Liver (tissue), 9 donors: ENCODE data around the gene RPS6KA5. TPM values are rescaled to one million over a fixed set of nuclear protein-coding genes. Genes with fewer than 3 reads are reported as not detected.

Experiments used
- DNase-seq: peaks from one replicate; pipeline ENCODE4 v3.0.0-alpha.2; 2017; ENCODE audit warnings: low spot score
- H3K27ac ChIP-seq, 2 donors: one replicate each; pipeline ENCODE4 v1.7.0; 2013; ENCODE audit warnings: inconsistent platforms in 2 of 2, low read length in 2 of 2, control low read depth in 1 of 2, low read depth in 1 of 2, mild to moderate bottlenecking in 1 of 2
- H3K27me3 ChIP-seq, 4 donors: one replicate each; pipeline versions ENCODE4 v1.6.1 to v1.7.0; 2013; ENCODE audit warnings: low read length in 3 of 4, inconsistent platforms in 1 of 4, mild to moderate bottlenecking in 1 of 4, moderate library complexity in 1 of 4; ENCODE audit not compliant: control insufficient read depth in 4 of 4, insufficient read depth in 4 of 4
- H3K36me3 ChIP-seq, 4 donors: one replicate each; pipeline versions ENCODE4 v1.6.1 to v1.7.0; 2013; ENCODE audit warnings: low read length in 3 of 4, mild to moderate bottlenecking in 3 of 4, low read depth in 1 of 4, moderate library complexity in 1 of 4; ENCODE audit not compliant: control insufficient read depth in 4 of 4, insufficient read depth in 3 of 4
- H3K4me1 ChIP-seq, 4 donors: one replicate each; pipeline versions ENCODE4 v1.6.1 to v1.7.0; 2013; ENCODE audit warnings: low read length in 3 of 4, mild to moderate bottlenecking in 3 of 4, moderate library complexity in 1 of 4; ENCODE audit not compliant: control insufficient read depth in 4 of 4, insufficient read depth in 4 of 4
- H3K4me3 ChIP-seq, 3 donors: one replicate each; pipeline versions ENCODE4 v1.6.1 to v1.7.0; 2013; ENCODE audit warnings: low read length in 3 of 3, control low read depth in 1 of 3, low read depth in 1 of 3, mild to moderate bottlenecking in 1 of 3
- H3K9ac ChIP-seq, 2 donors: one replicate each; pipeline ENCODE4 v1.7.0; 2013; ENCODE audit warnings: low read length in 2 of 2, mild to moderate bottlenecking in 2 of 2, moderate library complexity in 2 of 2, control low read depth in 1 of 2, low read depth in 1 of 2
- H3K9me3 ChIP-seq, 4 donors: one replicate each; pipeline versions ENCODE4 v1.6.1 to v1.7.0; 2013; ENCODE audit warnings: low read length in 3 of 4; ENCODE audit not compliant: control insufficient read depth in 4 of 4
- CTCF ChIP-seq: fragments of 150-350 bp; IDR thresholded peaks from 2 replicates; pipeline ENCODE4 v1.5.1; 2017; ENCODE audit warnings: improper control_type of control experiment, low read depth, low read length; ENCODE audit not compliant: missing input control
- EGR1 ChIP-seq, 2 donors: IDR thresholded peaks; 2 replicates each; pipeline ENCODE4 v1.6.1; 2016 to 2018; ENCODE audit warnings: antibody characterized with exemption in 2 of 2, low read depth in 2 of 2
- FOXA1 ChIP-seq: IDR thresholded peaks from 2 replicates; pipeline ENCODE4 v1.6.1; 2016; ENCODE audit warnings: antibody characterized with exemption
- HNF4A ChIP-seq, 2 donors: conservative IDR thresholded peaks; 2 replicates each; pipeline ENCODE4 v1.6.1; 2016; ENCODE audit warnings: antibody characterized with exemption in 2 of 2, mild to moderate bottlenecking in 2 of 2
- MAX ChIP-seq: IDR thresholded peaks from 2 replicates; pipeline ENCODE4 v1.6.1; 2016; ENCODE audit warnings: antibody characterized with exemption
- NR2F2 ChIP-seq: IDR thresholded peaks from 2 replicates; pipeline ENCODE4 v1.6.1; 2016; ENCODE audit warnings: antibody characterized with exemption
- RAD21 ChIP-seq, 2 donors: IDR thresholded peaks; 2 replicates each; pipeline ENCODE4 v1.6.1; 2016; ENCODE audit warnings: antibody characterized with exemption in 2 of 2, mild to moderate bottlenecking in 2 of 2
- REST ChIP-seq: IDR thresholded peaks from 2 replicates; pipeline ENCODE4 v1.6.1; 2016; ENCODE audit warnings: antibody characterized with exemption, mild to moderate bottlenecking
- SP1 ChIP-seq: IDR thresholded peaks from 2 replicates; pipeline ENCODE4 v1.6.1; 2018; ENCODE audit warnings: antibody characterized with exemption, mild to moderate bottlenecking
- TAF1 ChIP-seq: conservative IDR thresholded peaks from 2 replicates; pipeline ENCODE4 v1.6.1; 2016; ENCODE audit warnings: antibody characterized with exemption, mild to moderate bottlenecking
- YY1 ChIP-seq: IDR thresholded peaks from 2 replicates; pipeline ENCODE4 v1.6.1; 2016; ENCODE audit warnings: antibody characterized with exemption, mild to moderate bottlenecking
- WGBS: extraction: QIAGEN DNeasy Blood & Tissue Kit; methylation state at CpG from one replicate; pipeline ENCODE4 v1.1.7; 2013; 5-methylcytosine and 5-hydroxymethylcytosine counted together
- polyA plus RNA-seq, 2 donors: library from polyadenylated mRNA; stranded (reverse) in 1 of 2; unstranded in 1 of 2; fragments of 200-250 nt in 1 of 2; fragments of >200 nt in 1 of 2; fragmentation: Nextera tagmentation in 1 of 2; extraction: Ambion mirVana in 1 of 2; gene quantifications; one replicate each; pipeline versions ENCODE4 v1.2.1 to v1.2.3, GENCODE V29; 2013 to 2015
- total RNA-seq, 2 donors: library from RNA; depleted of rRNA; stranded (reverse); fragments of >200 nt; gene quantifications; one replicate each; pipeline ENCODE4 v1.2.3, GENCODE V29; 2014
- TF ChIP-seq, protein P1 (sequence below): IDR thresholded peaks from 2 replicates; pipeline ENCODE4 v1.6.1; 2016; ENCODE audit warnings: antibody characterized with exemption
- donor health status: healthy.
- donor health status: healthy.
- donor health status: healthy.
- donor health status: healthy.
- donor health status: healthy.

Gene RPS6KA5
- total and polyA plus RNA-seq, 4 donors = 0.52 to 2.3 (median 1.3) TPM

DNA sequence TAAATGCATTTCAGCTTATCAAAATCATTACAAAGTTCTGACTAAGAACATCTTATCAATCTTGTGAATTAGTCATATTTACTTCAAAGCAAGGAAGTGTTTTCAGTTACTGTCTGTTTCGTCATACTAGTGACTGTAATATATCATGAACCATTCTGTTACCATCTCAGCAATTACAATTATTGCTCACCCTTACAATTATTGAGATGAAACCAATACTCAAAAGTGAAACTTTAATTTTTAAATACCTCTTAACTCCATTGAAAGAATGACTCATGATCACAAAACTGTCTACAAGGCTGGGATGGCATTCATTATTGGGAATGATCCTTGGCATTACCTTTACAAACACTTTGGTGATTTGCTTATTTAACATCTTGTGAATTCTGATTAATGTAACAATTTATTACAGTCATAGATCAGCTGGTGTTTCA, 90.3 kb downstream of the RPS6KA5 start:
- DNase-seq = no peak

More for the DNA sequence above, 90.3 kb downstream of the RPS6KA5 start:
- Histone ChIP-seq H3K36me3 (no peaks in the 10 kb centered on the region), H3K27ac (no peak overlapping the region), H3K27me3 (no peaks in the 10 kb centered on the region), H3K9ac (no peak overlapping the region), H3K9me3 (peaks cover 0 to 3% (median under 1%) of the 10 kb centered on the region in 4 donors), H3K4me1 (no peaks in the 10 kb centered on the region), H3K4me3 (no peak overlapping the region)
- 71% methylated on average over 1 of the region's 1 CpG for WGBS
- TF ChIP-seq MAX = no peak
- TF ChIP-seq TAF1 = no peak
- no peak for TF ChIP-seq RAD21 (IDR thresholded peaks at IDR 0.05)
- TF ChIP-seq, protein P1, sequence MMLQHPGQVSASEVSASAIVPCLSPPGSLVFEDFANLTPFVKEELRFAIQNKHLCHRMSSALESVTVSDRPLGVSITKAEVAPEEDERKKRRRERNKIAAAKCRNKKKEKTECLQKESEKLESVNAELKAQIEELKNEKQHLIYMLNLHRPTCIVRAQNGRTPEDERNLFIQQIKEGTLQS = no peak
- TF ChIP-seq SP1 = no peak
- TF ChIP-seq FOXA1 = no peak
- TF ChIP-seq NR2F2 = no peak
- no peak for TF ChIP-seq CTCF
- TF ChIP-seq YY1 = no peak
- no peak for TF ChIP-seq EGR1 (IDR thresholded peaks at IDR 0.05; ENCODE audit: low read depth in 2 of 2)
- TF ChIP-seq REST = no peak
- no peak for TF ChIP-seq HNF4A (conservative IDR thresholded peaks at IDR 0.05)
